ENCODE results near the gene GRAMD2B.
"Not testable (repeated sequence)": the region's sequence is repeated elsewhere in the genome, so short reads cannot be mapped to it uniquely, and the experiment has no call there.

Gene GRAMD2B

GRCh38 chr5:126414874-126415502 lies 8.2 kb upstream of the GRAMD2B start:
- no peak for DNase-seq

GRCh38 chr5:126415789-126416188 lies 7.4 kb upstream of the GRAMD2B start:
- no peak for DNase-seq

GRCh38 chr5:126416266-126416925 lies 6.8 kb upstream of the GRAMD2B start:
- DNase-seq = no peak

GRCh38 chr5:126417178-126417577 lies 6.0 kb upstream of the GRAMD2B start:
- DNase-seq = no peak

- DNase-seq = no peak
Measured at GRCh38 chr5:126419102-126419501, 4.1 kb upstream of the GRAMD2B start.

GRCh38 chr5:126428421-126428820 lies 5.2 kb downstream of the GRAMD2B start:
- no peak for DNase-seq

GRCh38 chr5:126430631-126431030 lies 7.4 kb downstream of the GRAMD2B start:
- no peak for DNase-seq

GRCh38 chr5:126433701-126434100 lies 10.5 kb downstream of the GRAMD2B start:
- DNase-seq = no peak

GRCh38 chr5:126435261-126435660 lies 12.1 kb downstream of the GRAMD2B start:
- DNase-seq = no peak

- no peak for DNase-seq
Measured at GRCh38 chr5:126435714-126436113, 12.5 kb downstream of the GRAMD2B start.

GRCh38 chr5:126437721-126438120 lies 14.5 kb downstream of the GRAMD2B start:
- no peak for DNase-seq

- no peak for DNase-seq
Measured at GRCh38 chr5:126438267-126438666, 15.1 kb downstream of the GRAMD2B start.

GRCh38 chr5:126438868-126439267 lies 15.7 kb downstream of the GRAMD2B start:
- DNase-seq = no peak

GRCh38 chr5:126439724-126440123 lies 16.5 kb downstream of the GRAMD2B start:
- DNase-seq = not testable (repeated sequence)

- DNase-seq = no peak
Measured at GRCh38 chr5:126441230-126441629, 18.0 kb downstream of the GRAMD2B start.

GRCh38 chr5:126443374-126443851 lies 20.2 kb downstream of the GRAMD2B start:
- DNase-seq = no peak

GRCh38 chr5:126444137-126444536 lies 20.9 kb downstream of the GRAMD2B start:
- DNase-seq = no peak

- DNase-seq = no peak
Measured at GRCh38 chr5:126445502-126446174, 22.4 kb downstream of the GRAMD2B start.

GRCh38 chr5:126446498-126447224 lies 23.5 kb downstream of the GRAMD2B start:
- no peak for DNase-seq

- no peak for DNase-seq
Measured at GRCh38 chr5:126448720-126449119, 25.5 kb downstream of the GRAMD2B start.

- no peak for DNase-seq
Measured at GRCh38 chr5:126449751-126450271, 26.6 kb downstream of the GRAMD2B start.

GRCh38 chr5:126450346-126450745 lies 27.1 kb downstream of the GRAMD2B start:
- no peak for DNase-seq

- no peak for DNase-seq
Measured at GRCh38 chr5:126450907-126451306, 27.7 kb downstream of the GRAMD2B start.

All from cerebellar nuclear complex (tissue), 1 donor.